Measurements from ENCODE around the gene DMRT3. TPM values are rescaled to one million over a fixed set of nuclear protein-coding genes. Genes with fewer than 3 reads are reported as not detected.

The DMRT3 gene
- total and polyA plus RNA-seq, 4 experiments from 2014 or later: not detected

- DNase-seq: no peak
- Mint-ChIP-seq H3K4me1 (no peaks in the 10 kb centered on the region), H3K36me3 (no peaks in the 10 kb centered on the region), H3K4me3 (no peak overlapping the region), H3K27me3 (peaks cover 46 to 52% of the 10 kb centered on the region in 2 donors), H3K9me3 (peaks cover 0 to 2% (median 0%) of the 10 kb centered on the region in 8 donors), H3K27ac (no peak overlapping the region)
- Histone ChIP-seq H3K27me3 (ENCODE audit: insufficient read depth, low read length) (peaks cover 14% of the 10 kb centered on the region), H3K4me1 (ENCODE audit: insufficient read depth, low read length) (no peaks in the 10 kb centered on the region), H3K9me3 (ENCODE audit: control insufficient read depth in 1 of 2, low read length in 2 of 2) (no peaks in the 10 kb centered on the region), H3K27ac (ENCODE audit: low read depth, low read length) (no peak overlapping the region), H3K4me3 (ENCODE audit: low read length in 2 of 2) (no peak overlapping the region), H3K36me3 (ENCODE audit: insufficient read depth, low read length) (no peaks in the 10 kb centered on the region)
- CTCF ChIA-PET (ENCODE audit: partially characterized antibody): no interaction called here
- intact Hi-C loops (cut with micrococcal nuclease): no loop called here
- POLR2A ChIA-PET (ENCODE audit: partially characterized antibody): no interaction called here
Observed at GRCh38 chr9:962023-962422, 14.4 kb upstream of the DMRT3 start.

- peaks cover 66 to 72% of the 10 kb centered on the region in 2 donors for H3K27me3 Mint-ChIP-seq
- Histone ChIP-seq H3K9me3 (ENCODE audit: control insufficient read depth in 1 of 2, low read length in 2 of 2) (no peaks in the 10 kb centered on the region), H3K4me3 (ENCODE audit: low read length in 2 of 2) (no peak overlapping the region), H3K27ac (ENCODE audit: low read depth, low read length) (no peak overlapping the region), H3K36me3 (ENCODE audit: insufficient read depth, low read length) (no peaks in the 10 kb centered on the region), H3K27me3 (ENCODE audit: insufficient read depth, low read length) (peaks cover 39% of the 10 kb centered on the region), H3K4me1 (ENCODE audit: insufficient read depth, low read length) (no peaks in the 10 kb centered on the region)
- H3K4me3 Mint-ChIP-seq: no peak overlapping the region
- ChIA-PET CTCF (ENCODE audit: partially characterized antibody) (no interaction called here), POLR2A (ENCODE audit: partially characterized antibody) (no interaction called here)
- no peak overlapping the region for H3K27ac Mint-ChIP-seq
- no peaks in the 10 kb centered on the region for H3K36me3 Mint-ChIP-seq
- intact Hi-C loops (cut with micrococcal nuclease): no loop called here
- DNase-seq: no peak
- peaks cover 0 to 21% (median 3%) of the 10 kb centered on the region in 8 donors for H3K9me3 Mint-ChIP-seq
- peaks cover 6 to 13% (median 9%) of the 10 kb centered on the region in 4 donors for H3K4me1 Mint-ChIP-seq
Observed at GRCh38 chr9:965497-965896, 11.0 kb upstream of the DMRT3 start.

- Mint-ChIP-seq H3K27ac (no peak overlapping the region), H3K4me1 (peaks cover 6 to 13% (median 9%) of the 10 kb centered on the region in 4 donors), H3K4me3 (peak overlapping the region in 1 of 8 donors; percentile 4), H3K9me3 (peaks cover 0 to 21% (median 3%) of the 10 kb centered on the region in 8 donors), H3K27me3 (peaks cover 59 to 60% of the 10 kb centered on the region in 2 donors), H3K36me3 (no peaks in the 10 kb centered on the region)
- ChIA-PET POLR2A (ENCODE audit: partially characterized antibody) (no interaction called here), CTCF (ENCODE audit: partially characterized antibody) (interaction anchor here (0.7 kb wide), 1 partner anchor 12 kb away, joined by 3 read pairs; no protein-coding TSS in a partner anchor)
- Histone ChIP-seq H3K4me3 (ENCODE audit: low read length in 2 of 2) (no peak overlapping the region), H3K36me3 (ENCODE audit: insufficient read depth, low read length) (no peaks in the 10 kb centered on the region), H3K9me3 (ENCODE audit: control insufficient read depth in 1 of 2, low read length in 2 of 2) (no peaks in the 10 kb centered on the region), H3K4me1 (ENCODE audit: insufficient read depth, low read length) (peaks cover 7% of the 10 kb centered on the region), H3K27ac (ENCODE audit: low read depth, low read length) (no peak overlapping the region), H3K27me3 (ENCODE audit: insufficient read depth, low read length) (peaks cover 49% of the 10 kb centered on the region)
- intact Hi-C loops (cut with micrococcal nuclease): no loop called here
- DNase-seq: no peak
Observed at GRCh38 chr9:966870-967269, 9.6 kb upstream of the DMRT3 start.

GRCh38 chr9:967436-967835, 9.0 kb upstream of the DMRT3 start:
- Mint-ChIP-seq H3K4me1 (peaks cover 6 to 13% (median 9%) of the 10 kb centered on the region in 4 donors), H3K27me3 (peaks cover 55 to 56% of the 10 kb centered on the region in 2 donors), H3K36me3 (no peaks in the 10 kb centered on the region), H3K27ac (no peak overlapping the region), H3K4me3 (peak overlapping the region in 1 of 8 donors; percentile 12), H3K9me3 (peaks cover 0 to 21% (median 3%) of the 10 kb centered on the region in 8 donors)
- ChIA-PET CTCF (ENCODE audit: partially characterized antibody) (no interaction called here), POLR2A (ENCODE audit: partially characterized antibody) (no interaction called here)
- Histone ChIP-seq H3K27ac (ENCODE audit: low read depth, low read length) (no peak overlapping the region), H3K4me1 (ENCODE audit: insufficient read depth, low read length) (peaks cover 12% of the 10 kb centered on the region), H3K9me3 (ENCODE audit: control insufficient read depth in 1 of 2, low read length in 2 of 2) (no peaks in the 10 kb centered on the region), H3K27me3 (ENCODE audit: insufficient read depth, low read length) (peaks cover 54% of the 10 kb centered on the region), H3K36me3 (ENCODE audit: insufficient read depth, low read length) (no peaks in the 10 kb centered on the region), H3K4me3 (ENCODE audit: low read length in 2 of 2) (no peak overlapping the region)
- intact Hi-C loops (cut with micrococcal nuclease): no loop called here
- DNase-seq: no peak

GRCh38 chr9:967903-968641, 8.4 kb upstream of the DMRT3 start:
- Mint-ChIP-seq H3K36me3 (no peaks in the 10 kb centered on the region), H3K4me1 (peaks cover 6 to 14% (median 10%) of the 10 kb centered on the region in 4 donors), H3K9me3 (peaks cover 0 to 21% (median 3%) of the 10 kb centered on the region in 8 donors), H3K27ac (peak overlapping the region in 1 of 7 donors; percentile 5), H3K4me3 (peak overlapping the region in 2 of 8 donors; percentile 12 to 57), H3K27me3 (peaks cover 52% of the 10 kb centered on the region in 2 donors)
- peaks cover 60% of the 10 kb centered on the region for H3K27me3 ChIP-seq (ENCODE audit: insufficient read depth, low read length)
- H3K4me1 ChIP-seq (ENCODE audit: insufficient read depth, low read length): peaks cover 13% of the 10 kb centered on the region
- ChIA-PET POLR2A (ENCODE audit: partially characterized antibody) (no interaction called here), CTCF (ENCODE audit: partially characterized antibody) (no interaction called here)
- no peak for DNase-seq
- no peaks in the 10 kb centered on the region for H3K9me3 ChIP-seq (ENCODE audit: control insufficient read depth in 1 of 2, low read length in 2 of 2)
- no peak overlapping the region for H3K4me3 ChIP-seq (ENCODE audit: low read length in 2 of 2)
- H3K27ac ChIP-seq (ENCODE audit: low read depth, low read length): no peak overlapping the region
- intact Hi-C loops (cut with micrococcal nuclease): no loop called here
- H3K36me3 ChIP-seq (ENCODE audit: insufficient read depth, low read length): no peaks in the 10 kb centered on the region

- peak overlapping the region in 3 of 8 donors; percentile 24 to 28 (median 27) for H3K4me3 Mint-ChIP-seq
- peak overlapping the region in 2 of 7 donors; percentile 22 to 59 for H3K27ac Mint-ChIP-seq
- peaks cover 0 to 21% (median 5%) of the 10 kb centered on the region in 8 donors for H3K9me3 Mint-ChIP-seq
- DNase-seq: no peak
- H3K36me3 ChIP-seq (ENCODE audit: insufficient read depth, low read length): no peaks in the 10 kb centered on the region
- H3K27ac ChIP-seq (ENCODE audit: low read depth, low read length): no peak overlapping the region
- peaks cover 57 to 61% of the 10 kb centered on the region in 2 donors for H3K27me3 Mint-ChIP-seq
- H3K9me3 ChIP-seq (ENCODE audit: control insufficient read depth in 1 of 2, low read length in 2 of 2): no peaks in the 10 kb centered on the region
- H3K4me3 ChIP-seq (ENCODE audit: low read length in 2 of 2): no peak overlapping the region
- H3K4me1 Mint-ChIP-seq: peaks cover 10 to 27% (median 19%) of the 10 kb centered on the region in 4 donors
- H3K36me3 Mint-ChIP-seq: no peaks in the 10 kb centered on the region
- peaks cover 18% of the 10 kb centered on the region for H3K4me1 ChIP-seq (ENCODE audit: insufficient read depth, low read length)
- peaks cover 75% of the 10 kb centered on the region for H3K27me3 ChIP-seq (ENCODE audit: insufficient read depth, low read length)
- CTCF ChIA-PET (ENCODE audit: partially characterized antibody): no interaction called here
- POLR2A ChIA-PET (ENCODE audit: partially characterized antibody): no interaction called here
- intact Hi-C loops (cut with micrococcal nuclease): no loop called here
Observed at GRCh38 chr9:969310-970150, 6.9 kb upstream of the DMRT3 start.

Measured in CD4-positive, alpha-beta memory T cell (primary cell).